ENCODE results near the gene STRAP.
"Not testable (repeated sequence)": the region's sequence is repeated elsewhere in the genome, so short reads cannot be mapped to it uniquely, and the experiment has no call there.

STRAP gene

DNA sequence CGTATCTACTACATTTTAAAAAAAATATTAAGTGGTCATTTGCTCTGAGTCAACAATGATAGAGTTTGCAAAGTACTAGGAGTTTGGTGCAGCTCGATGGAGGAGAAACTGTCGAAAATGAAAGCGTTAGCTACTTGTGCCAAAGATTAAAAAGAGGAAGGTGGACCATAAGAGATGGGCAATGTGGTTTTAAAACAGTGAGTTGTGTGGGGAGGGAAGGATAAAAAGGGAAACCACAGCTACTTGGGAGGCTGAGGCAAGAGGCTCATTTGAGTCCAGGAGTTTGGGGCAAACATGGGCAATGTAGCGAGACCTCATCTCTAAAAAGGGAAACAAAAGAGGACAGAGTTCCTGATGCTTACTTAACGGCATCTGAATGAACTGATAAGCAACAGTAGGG lies 18.2 kb upstream of the STRAP start:
- H3K27ac ChIP-seq, result no peak overlapping the region
- no peak for DNase-seq (ENCODE audit: low read depth, low spot score)

- H3K27ac ChIP-seq, result no peak overlapping the region
- DNase-seq (ENCODE audit: low read depth, low spot score), result no peak
These were observed 14.0 kb upstream of the STRAP start for GRCh38 chr12:15868186-15868585.

DNA sequence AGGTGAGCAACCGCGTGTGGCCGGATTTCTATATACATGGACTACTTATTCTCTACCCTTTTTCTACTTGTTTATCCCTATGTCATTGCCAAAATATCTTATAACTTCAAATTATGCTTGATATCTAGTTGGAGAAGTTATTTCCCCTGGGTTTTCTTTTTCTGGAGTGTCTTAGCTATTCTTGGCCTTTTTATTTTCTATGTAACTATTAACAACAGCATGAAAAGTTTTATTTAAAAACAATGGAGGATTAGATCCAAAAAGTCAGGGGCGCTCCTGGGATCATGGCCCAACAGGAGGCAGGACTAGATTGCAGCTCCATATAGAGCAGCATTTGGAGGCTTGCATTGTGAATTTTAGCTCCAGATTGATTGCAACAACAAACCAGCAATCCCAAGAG lies 8.6 kb upstream of the STRAP start:
- DNase-seq (ENCODE audit: low read depth, low spot score), result no peak
- no peak overlapping the region for H3K27ac ChIP-seq

GRCh38 chr12:15874556-15875145 lies 7.5 kb upstream of the STRAP start:
- not testable (repeated sequence) for DNase-seq (ENCODE audit: low read depth, low spot score); H3K27ac ChIP-seq

DNA sequence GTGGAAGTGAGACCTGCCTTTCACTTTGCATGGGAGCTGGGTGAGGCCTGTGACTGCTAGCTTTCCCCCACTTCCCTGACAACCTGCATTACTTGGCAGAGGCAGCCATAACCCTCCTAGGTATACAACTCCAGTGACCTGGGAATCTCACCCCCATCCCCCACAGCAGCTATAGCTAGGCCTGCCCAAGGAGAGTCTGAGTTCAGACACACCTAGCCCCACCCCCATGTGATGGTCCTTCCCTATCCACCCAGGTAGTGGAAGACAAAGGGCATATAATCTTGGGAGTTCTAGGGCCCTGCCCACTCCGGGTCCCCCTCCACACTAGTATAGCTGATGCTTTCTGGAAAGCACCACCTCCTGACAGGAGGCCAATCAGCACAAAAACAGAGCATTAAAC lies 6.3 kb upstream of the STRAP start:
- no peak for DNase-seq (ENCODE audit: low read depth, low spot score)
- no peak overlapping the region for H3K27ac ChIP-seq

- H3K27ac ChIP-seq, result no peak overlapping the region
- DNase-seq (ENCODE audit: low read depth, low spot score), result no peak
These were observed 2.8 kb upstream of the STRAP start for GRCh38 chr12:15879413-15879812.

- no peak overlapping the region for H3K27ac ChIP-seq
- DNase-seq (ENCODE audit: low read depth, low spot score), result no peak
These were observed 1.5 kb upstream of the STRAP start for GRCh38 chr12:15880721-15881120.

DNA sequence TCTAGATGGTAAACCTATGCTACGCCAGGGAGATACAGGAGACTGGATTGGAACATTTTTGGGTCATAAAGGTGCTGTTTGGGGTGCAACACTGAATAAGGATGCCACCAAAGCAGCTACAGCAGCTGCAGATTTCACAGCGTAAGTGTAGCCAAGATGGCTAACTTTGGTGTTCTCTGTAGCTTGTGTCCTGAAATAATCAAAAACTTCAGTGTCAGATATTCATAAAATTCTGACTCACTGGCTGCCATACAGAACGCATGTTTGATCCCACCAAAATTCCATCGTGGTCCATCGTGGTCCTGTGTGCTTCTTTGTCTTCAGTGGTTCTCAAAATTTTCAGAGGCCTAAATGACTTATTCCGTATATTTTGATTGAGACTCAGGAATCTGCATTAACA lies 1.3 kb downstream of the STRAP start:
- no peak for DNase-seq (ENCODE audit: low read depth, low spot score)
- H3K27ac ChIP-seq, result no peak overlapping the region

- no peak for DNase-seq (ENCODE audit: low read depth, low spot score)
These were observed 4.3 kb downstream of the STRAP start for GRCh38 chr12:15886372-15887042.

DNA sequence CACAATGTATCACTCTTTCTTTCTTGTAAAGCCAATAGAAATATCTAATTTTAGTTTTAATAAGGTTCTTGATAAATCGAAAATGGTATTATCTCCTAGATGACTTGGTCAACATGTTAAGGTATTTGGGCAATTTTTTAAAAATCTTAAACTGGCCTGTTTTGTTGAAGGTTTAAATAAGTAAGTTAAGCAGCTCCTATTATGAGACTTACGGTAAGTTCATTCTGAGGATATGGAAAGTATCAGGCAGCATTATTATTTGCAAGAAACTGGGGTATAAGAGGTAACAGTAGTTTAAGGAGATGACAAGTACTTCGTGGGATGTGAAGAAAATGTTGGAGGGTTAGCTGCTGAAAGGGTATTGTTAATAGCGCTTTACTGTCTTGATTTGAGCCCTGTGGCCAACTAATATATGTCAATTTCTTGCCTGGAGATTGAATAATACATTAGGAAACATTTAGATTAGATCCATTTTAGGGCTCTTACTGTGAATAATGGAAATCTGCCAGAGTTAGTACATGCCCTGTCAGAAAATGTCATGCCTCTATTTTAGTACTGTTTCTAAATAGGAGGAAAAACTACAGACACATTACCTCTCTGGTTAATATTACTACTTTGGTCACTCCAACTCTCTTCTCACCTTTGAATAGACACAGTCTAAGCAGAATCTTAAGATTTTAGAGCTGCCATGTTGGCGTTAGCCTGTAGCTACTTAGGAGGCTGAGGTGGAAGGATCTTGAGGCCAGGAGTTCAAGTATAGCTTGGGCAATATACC lies 5.0 kb downstream of the STRAP start:
- no peak for DNase-seq (ENCODE audit: low read depth, low spot score)
- no peak overlapping the region for H3K27ac ChIP-seq

More at GRCh38 chr12:15886372-15887042, 4.3 kb downstream of the STRAP start:
- no peak overlapping the region for H3K27ac ChIP-seq

DNA sequence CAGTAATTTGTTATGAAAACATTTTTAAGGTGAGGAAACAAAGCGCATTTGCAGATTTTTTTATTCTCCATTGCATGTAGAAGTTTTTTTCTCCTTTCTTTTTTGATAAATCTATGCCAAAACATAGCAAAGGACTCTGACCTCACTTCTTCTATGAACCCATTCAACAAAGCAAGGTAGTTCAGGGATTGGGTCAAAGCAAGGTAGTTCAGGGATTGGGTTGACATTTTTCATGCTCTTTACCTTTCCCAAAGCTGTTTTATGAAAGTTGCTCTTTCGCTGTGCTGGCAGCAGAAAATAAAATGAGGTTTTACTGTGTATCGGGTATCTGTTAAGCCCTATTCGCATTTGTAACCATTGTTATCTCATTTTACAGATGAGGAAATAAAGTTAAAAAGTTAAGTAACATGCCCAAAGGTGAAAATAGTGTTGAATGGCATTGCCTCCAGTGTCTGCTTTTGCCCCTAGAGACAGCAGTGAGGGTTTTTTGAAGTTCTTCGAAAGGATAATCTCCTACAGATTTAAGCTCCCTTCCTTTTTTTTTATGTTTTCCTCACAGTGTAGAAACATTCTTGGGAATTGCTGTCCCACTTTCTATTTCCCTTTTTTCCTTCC lies 10.6 kb downstream of the STRAP start:
- DNase-seq (ENCODE audit: low read depth, low spot score), result no peak

DNA sequence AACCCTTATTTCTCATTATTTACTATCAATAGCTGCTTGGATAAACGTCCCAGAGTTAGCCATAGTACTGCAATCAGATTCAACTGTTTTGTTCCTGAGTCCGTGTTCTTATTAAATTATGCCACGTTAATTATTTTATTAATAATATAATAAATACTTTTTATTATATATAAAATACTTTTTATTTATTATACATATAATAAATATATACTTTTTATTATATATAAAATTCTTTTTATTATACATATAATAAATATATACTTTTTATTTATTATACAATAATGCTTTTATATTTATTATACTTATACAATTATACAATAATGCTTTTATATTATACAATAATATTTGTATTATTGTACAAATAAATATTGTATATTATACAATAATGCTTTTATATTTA lies 11.1 kb downstream of the STRAP start:
- no peak for DNase-seq (ENCODE audit: low read depth, low spot score)
- H3K27ac ChIP-seq, result no peak overlapping the region

More for the DNA sequence above, 10.6 kb downstream of the STRAP start:
- H3K27ac ChIP-seq, result no peak overlapping the region

- H3K27ac ChIP-seq, result no peak overlapping the region
- DNase-seq (ENCODE audit: low read depth, low spot score), result no peak
These were observed 14.7 kb downstream of the STRAP start for GRCh38 chr12:15896867-15897266.

DNA sequence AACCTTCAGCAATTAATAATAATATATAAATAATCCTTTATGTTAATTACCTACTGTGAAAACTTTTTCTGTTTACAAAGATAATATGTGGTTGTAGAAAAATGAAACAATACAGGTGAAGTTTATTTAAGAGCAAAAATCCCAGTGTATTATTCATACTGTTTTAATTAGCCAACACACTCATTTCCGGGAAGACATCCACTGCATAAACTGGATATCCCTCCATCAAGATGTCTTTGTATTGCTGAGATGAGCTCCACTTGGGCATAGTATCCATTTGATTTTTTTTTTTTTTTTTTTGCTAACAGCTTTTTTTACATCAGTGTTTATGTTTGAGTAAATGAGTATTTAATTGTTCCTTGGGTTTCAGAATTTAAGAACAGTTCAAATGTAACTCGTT lies 15.2 kb downstream of the STRAP start:
- no peak overlapping the region for H3K27ac ChIP-seq
- DNase-seq (ENCODE audit: low read depth, low spot score), result no peak

GRCh38 chr12:15899282-15899870 lies 17.2 kb downstream of the STRAP start:
- no peak overlapping the region for H3K27ac ChIP-seq
- no peak for DNase-seq (ENCODE audit: low read depth, low spot score)

DNA sequence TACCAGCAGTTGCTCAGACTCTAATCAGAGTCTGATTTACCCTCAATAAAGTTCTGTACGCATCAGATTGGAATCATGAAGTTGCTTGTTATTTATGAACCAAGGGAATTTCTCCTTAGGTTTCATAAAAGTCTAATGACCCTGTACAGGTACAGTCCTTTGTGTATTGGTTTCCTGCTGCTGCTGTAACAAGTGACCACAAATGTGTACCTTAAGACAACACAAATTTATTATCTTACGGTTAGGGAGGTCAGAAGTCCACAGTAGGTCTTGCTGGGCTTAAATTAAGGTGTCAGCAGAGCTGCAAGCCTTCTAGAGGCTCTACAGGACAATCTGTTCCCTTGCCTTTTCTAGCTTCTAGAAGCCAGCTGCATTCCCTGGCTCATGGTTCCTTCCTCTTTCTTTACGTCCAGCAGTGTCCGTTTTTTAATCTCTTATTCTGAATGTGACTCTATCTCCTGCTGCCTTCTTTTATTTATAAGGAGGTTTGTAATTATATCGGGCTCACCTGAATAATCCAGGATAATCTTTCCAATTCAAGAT lies 22.3 kb downstream of the STRAP start:
- DNase-seq (ENCODE audit: low read depth, low spot score), result no peak
- H3K27ac ChIP-seq, result no peak overlapping the region

DNA sequence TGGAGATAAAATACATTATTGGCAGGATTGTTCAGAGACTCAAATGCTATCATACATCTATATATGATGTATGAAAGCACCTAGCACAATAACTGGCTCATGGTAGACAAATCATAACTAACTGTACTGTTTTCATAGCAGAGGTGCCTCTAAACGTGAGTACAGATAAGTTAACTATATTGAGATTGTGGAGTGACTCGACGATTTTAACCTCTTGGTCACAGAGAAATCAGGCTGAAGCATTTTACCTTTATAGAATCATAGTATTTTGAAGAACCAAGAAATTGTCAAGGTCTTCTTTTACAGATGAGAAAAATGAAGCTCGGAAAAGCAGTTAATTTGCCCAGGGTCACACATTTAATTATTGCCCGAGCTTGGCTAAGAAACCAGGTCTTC lies 28.3 kb downstream of the STRAP start:
- H3K27ac ChIP-seq, result peak overlapping the region; percentile 87
- no peak for DNase-seq (ENCODE audit: low read depth, low spot score)

DNA sequence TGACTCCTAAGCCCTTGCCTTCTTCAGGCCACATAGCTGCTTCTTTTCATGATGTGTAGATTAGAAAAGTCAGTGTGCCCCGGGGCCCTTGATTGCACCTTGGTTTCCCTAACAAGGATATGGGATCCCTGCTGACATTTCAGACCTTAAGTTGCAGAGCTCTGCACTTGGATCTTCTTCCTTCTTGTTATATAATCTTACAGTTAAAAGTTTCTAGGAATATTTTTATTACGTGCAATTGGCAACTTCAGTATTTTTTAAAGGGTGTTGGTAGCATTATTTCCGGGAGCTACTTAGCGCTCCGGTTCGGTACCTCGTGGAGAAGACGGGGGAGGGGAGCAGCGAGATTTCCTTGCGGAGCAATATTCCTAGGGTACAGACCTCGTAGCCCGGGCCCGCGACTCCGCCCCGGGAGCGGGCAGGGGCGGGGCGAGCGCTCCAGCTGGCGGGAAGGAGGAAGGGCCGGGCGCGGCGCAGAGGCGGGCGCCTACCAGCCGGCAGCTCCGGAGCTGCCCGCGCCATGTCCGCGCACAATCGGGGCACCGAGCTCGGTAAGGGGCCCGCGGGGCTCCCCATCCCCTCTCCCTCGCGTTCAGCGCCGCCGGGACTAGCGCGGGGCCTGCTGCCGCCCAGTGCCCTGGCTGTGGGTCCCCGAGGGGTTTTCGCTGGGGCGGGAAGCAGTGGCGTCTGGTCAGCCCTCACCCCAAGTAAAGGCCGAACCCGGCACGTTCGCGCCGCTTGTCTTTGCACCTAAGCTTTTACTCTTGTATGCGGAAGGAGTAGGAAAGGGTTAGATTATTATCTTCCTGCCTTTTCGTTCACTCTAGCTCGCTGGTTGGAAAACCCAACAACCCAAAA lies 28.9 kb downstream of the STRAP start, which contains the start of gene DERA:
DERA (plus strand) TSS at position 469 of the 858 bp plus-strand sequence; CDS start at position 521, 52 bp downstream.
- no peak for DNase-seq (ENCODE audit: low read depth, low spot score)
- H3K27ac ChIP-seq, result peak within 1 kb of the TSS; percentile 87

DNA sequence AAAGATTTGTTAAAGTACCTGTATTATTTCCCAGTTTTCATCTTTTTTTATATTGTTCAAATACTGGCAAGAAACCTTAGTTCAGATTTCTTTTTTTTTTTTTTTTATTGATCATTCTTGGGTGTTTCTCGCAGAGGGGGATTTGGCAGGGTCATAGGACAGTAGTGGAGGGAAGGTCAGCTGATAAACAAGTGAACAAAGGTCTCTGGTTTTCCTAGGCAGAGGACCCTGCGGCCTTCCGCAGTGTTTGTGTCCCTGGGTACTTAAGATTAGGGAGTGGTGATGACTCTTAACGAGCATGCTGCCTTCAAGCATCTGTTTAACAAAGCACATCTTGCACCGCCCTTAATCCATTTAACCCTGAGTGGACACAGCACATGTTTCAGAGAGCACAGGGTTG lies 29.7 kb downstream of the STRAP start:
- not testable (repeated sequence) for DNase-seq (ENCODE audit: low read depth, low spot score)
- peak overlapping the region; percentile 87 for H3K27ac ChIP-seq
